Suppressor macrophage treated with lipopolysaccharide for 4 hours (primary cell): Measurements from ENCODE around the gene TRPM2.
"Not testable (repeated sequence)": the region's sequence is repeated elsewhere in the genome, so short reads cannot be mapped to it uniquely, and the experiment has no call there.

ENCODE experiments used
- DNase-seq: peaks from one replicate; pipeline ENCODE4 v3.0.0-alpha.2; 2020

Gene TRPM2

DNA sequence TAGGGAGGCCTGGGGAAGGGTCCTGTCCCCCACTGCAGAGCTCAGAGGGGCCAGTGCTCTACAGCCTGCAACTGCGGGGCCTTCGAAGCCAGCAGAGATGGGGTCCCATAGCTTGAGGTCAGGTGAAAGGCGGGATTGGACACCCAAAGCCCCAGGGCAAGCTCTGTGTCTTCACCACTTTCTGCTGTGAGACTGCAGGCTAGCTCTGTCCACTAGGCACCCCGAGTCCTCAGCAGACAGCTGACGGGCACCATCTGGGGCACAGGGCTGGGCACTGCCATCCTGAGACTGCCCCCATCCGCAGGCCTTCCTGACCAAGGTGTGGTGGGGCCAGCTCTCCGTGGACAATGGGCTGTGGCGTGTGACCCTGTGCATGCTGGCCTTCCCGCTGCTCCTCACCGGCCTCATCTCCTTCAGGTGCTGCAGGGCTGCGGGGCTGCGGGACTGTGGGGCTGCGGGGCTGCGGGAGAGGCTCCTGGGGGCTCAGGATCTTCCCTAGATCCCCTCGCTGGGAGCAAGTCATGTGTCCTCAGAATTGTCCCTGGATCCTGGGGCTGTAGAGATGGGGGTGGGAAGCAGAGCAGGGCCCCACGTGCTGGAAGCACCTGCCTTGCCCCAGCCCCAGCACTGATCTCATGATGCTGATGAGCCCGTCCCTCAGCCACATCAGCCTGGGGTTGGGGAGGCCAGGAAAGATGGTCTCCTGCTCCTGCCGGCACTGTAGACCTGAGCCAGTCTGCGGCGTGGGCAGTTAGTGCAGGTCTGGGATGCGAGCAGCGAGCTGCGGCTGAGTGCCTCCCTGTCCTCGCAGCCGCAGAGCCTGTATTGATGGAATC, 46.8 kb downstream of the TRPM2 start:
- no peak for DNase-seq

DNA sequence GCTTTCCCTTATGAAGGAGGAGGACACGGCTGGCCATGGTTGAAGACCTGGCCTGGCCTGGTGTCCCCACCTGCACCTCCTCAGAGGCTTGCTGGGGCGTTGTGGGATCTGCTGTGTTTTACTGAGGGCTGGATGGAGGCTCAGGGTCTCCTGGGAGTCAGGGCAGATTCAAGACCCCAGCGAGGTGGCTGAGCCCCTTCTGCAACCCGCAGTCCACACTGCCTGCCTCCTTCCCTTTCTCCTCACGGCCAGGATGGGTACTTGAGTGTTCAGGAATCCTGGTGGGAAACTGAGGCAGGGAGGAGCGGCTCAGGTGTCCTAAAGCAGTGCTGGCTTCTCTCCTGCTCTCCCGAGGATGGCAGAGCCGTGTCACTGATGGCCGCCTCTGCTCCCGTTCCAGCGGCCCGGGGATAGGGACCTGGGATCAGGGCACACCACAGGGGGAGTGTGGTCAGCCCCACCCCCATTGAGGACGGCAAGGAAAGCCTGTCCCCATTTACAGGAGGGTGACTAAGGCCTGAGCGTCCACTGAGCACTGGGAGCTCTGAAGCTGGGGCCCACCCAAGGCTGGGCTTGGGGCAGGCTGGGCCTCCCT, 47.5 kb downstream of the TRPM2 start:
- DNase-seq = no peak

DNA sequence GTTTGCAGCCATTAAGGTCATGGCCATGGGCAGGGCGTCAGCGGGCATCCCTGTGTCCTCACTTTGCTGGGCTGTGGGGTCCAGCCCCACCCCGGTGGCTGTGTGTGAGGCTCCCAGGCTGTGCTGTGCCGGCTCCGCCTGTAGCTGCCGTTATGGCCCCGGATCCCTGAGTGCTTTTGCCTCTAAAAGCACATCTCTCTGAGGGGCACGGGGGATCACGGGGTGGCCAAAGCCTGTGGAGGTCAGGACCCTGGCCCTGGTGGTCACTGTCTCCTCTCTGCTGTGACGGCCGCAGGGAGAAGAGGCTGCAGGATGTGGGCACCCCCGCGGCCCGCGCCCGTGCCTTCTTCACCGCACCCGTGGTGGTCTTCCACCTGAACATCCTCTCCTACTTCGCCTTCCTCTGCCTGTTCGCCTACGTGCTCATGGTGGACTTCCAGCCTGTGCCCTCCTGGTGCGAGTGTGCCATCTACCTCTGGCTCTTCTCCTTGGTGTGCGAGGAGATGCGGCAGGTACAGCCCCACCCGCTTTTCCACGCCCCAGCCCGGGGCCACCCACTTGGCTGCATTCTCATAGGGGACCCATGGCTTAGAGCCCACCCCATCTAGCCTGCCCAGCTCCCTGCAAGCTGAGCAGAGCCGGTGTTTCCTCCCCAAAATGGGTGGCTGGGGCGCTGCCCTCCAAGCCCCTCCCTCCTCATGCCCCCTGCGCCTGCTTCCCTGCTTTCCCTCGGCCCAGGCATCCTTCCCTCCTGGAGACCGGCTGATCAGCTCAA, 48.2 kb downstream of the TRPM2 start:
- DNase-seq = no peak

DNA sequence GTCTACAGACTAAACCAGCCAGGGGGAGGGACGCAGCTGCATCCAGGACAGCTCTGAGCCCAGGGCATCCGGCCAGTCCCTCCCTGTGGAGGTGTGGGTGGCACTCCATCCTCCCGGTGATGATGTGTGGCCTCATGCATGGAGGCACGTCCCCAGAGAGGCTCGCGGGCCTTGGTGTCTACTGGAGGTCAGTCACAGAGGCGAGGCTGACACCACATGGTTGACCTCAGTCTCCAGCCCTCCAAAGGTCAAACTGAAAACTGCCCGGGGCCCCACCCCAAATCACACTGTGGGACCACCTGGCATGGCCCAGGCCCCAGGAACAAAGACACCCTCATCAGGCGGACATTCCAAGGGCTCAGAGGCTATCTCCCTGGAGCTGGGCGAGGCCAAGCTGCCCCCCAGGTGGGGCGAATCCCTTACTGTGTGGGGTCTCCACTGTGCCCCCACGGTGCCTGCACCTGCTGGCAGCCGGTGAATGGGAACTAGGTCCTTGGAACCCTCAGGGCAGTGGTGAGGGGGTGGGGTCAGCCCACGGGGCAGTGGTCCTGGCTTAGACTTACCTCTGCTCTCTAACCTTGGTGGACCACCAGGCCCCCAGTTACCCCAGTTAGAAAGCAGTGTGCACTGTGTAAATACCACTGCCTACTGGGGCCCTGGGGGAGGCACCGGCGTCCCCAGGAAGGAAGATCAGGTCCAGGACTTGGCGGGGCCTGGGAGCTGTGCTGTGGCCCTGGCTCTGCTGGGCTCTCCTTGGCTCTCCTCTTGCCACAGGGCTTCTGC, 49.1 kb downstream of the TRPM2 start:
- DNase-seq = no peak

DNA sequence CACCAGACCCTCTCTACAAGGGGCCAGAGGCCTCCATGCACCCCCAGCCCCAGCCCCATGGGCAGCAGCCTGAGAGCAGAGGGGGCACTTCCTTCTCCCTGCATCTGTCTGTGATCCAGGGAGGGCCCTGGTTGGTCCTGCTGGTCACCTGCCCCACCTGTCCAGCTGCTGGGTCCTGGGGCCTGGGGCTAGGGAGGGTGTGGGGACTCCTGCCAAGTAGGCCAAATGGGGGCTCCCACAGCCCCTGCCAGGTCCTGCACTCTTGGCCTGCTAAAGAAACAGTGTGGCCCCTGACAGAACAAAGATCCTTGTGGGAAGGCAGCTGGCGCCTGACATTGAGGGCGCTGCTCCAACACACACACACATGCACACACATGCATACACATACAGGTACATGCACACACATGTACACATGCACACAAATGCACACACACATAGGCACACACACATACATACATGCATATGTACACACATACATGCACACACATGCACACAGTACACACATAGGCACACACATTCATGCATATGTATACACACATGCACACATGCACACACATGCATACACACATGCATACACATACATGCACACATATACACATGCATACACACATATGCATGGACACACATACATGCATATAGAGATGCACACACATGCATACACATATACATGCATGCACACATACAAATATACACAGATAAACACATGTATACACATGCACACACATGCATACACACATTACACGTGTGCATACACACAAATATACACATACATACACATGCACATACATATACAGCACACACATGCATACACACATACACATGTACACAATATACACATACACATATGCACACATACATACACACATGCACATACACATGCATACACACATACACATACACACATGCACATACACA, 49.9 kb downstream of the TRPM2 start:
- DNase-seq = no peak

DNA sequence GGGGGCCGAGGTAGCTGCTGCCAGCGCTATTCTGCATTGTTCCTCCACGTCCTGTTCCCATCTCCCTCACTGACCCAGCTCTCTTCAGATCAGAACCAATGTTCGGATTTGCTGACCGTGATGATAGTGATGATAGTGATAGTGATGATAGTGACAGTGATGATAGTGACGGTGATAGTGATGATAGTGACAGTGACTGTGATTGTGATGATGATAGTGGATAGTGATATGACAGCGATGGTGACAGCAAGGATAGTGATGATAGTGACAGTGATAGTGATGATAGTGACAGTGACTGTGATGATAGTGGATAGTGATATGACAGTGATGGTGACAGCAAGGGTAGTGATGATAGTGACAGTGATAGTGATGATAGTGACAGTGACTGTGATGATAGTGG, 51.1 kb downstream of the TRPM2 start:
- not testable (repeated sequence) for DNase-seq

DNA sequence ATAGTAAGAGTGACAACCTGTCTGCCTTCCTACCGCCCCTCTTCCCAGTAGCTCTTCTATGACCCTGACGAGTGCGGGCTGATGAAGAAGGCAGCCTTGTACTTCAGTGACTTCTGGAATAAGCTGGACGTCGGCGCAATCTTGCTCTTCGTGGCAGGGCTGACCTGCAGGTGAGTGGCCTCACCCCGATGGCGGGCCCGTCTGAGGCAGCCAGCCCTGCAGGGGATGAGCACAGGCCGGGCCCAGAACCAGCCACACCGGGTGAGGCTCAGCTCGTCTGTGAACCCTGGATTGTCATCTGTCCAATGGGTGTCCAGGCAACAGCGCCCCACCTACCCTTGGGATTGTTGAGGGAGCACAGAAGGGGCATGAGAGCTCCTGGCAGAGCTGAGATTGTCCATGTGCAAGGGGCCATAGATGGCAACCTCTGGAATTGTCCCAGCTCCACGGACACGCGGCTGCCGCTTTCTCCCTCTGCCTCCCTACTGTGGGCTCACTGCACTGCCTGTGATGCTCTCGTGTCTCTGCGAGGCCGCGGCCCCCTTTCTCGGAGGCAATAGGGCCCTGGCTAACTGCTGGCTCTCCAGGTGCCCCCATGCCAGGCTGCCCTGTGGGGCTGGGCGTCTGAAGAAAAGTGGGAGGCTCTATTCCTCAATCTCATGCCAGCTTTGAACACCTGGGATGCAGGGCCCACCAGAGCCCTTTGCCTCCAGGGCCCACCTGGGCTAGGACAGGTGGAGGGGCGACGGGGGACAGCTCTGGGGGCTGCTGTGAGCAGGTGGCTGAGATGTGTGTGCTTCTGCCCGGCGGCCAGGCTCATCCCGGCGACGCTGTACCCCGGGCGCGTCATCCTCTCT, 51.9 kb downstream of the TRPM2 start:
- DNase-seq = no peak

DNA sequence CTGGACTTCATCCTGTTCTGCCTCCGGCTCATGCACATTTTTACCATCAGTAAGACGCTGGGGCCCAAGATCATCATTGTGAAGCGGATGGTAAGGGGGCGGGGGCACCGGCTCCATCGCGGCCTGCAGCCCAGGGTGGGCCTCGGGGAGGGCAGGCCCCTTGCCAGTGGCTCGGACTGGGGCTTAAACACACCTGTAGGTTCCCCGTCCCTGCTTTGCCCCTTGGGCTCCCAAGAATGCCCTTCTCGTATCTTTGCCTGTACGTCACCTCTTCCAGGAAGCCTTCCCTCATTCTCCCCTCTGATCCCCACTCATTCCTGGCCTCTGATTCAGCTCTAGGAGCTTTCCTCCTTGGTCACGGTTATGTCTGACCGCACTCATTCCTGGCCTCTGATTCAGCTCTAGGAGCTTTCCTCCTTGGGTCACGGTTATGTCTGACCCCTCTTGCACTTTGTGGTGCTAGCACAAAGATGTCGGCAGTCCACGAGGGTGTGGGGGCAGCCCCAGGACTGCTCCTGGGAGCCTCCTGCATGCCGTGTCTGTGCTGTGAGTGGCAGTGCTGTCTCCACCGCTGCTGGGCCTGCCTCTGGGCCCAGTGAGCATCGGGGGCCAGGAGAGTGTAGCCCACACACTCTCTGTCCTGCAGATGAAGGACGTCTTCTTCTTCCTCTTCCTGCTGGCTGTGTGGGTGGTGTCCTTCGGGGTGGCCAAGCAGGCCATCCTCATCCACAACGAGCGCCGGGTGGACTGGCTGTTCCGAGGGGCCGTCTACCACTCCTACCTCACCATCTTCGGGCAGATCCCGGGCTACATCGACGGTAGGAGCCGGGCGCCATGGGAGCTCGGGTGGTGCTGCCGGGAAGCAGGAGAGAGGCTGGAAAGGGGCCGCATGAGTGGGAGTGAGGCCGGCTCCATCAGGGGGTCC, 52.8 kb downstream of the TRPM2 start:
- DNase-seq = no peak

DNA sequence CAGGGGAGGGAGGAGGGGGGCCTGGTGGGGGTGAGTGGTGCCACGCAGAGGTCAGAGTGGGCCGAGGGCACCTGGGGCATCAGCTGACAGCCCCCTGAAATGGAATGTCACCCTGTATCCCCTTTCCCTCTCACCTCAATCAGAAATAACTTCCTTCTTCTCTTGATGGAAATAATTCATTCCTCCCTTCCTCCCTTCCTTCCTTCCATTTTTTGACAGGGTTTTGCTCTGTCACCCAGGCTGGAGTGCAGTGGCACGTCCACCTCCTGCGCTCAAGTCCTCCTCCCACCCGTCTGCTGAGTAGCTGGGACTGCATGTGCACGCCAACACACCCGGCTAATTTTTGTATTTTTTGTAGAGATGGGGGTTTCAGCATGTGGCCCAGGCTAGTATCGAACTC, 53.5 kb downstream of the TRPM2 start:
- DNase-seq = no peak

DNA sequence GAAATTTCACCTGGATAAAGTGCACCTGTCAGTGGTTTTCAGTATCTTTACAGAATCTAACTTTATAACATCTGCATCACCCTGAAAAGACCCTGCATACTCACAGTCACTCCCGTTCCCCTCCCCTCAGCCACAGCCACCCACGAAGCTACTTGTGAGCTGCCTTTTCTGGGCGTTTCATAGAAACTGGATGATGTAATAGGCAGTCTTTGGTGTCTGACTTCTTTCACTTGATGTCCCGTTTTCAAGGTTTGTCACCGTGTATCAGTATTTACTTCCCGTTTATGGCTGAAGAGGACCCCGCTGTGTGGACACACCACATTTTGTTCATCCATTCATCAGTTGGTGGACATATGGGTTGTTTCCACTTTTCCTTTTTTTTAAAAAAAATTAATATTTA, 54.1 kb downstream of the TRPM2 start:
- peak; percentile 37 for DNase-seq

DNA sequence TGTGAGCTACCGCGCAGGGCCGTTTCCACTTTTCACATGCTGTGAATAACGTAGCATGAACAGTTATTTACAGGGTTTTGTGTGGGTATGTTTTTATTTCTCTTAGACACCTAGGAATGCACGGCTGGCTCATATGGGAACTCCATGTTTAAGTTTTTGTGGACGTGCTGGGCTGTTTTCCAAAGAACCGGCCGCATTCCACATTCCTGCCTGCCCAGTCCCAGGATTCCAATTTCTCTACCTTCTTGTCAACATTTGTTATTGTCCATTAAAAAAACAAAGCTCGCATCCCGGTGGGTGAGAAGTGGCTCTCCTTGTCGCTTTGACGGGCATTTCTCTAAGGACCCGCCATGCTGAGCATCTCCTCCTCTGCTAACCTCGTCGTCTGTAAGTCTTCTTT, 54.8 kb downstream of the TRPM2 start:
- DNase-seq = no peak

DNA sequence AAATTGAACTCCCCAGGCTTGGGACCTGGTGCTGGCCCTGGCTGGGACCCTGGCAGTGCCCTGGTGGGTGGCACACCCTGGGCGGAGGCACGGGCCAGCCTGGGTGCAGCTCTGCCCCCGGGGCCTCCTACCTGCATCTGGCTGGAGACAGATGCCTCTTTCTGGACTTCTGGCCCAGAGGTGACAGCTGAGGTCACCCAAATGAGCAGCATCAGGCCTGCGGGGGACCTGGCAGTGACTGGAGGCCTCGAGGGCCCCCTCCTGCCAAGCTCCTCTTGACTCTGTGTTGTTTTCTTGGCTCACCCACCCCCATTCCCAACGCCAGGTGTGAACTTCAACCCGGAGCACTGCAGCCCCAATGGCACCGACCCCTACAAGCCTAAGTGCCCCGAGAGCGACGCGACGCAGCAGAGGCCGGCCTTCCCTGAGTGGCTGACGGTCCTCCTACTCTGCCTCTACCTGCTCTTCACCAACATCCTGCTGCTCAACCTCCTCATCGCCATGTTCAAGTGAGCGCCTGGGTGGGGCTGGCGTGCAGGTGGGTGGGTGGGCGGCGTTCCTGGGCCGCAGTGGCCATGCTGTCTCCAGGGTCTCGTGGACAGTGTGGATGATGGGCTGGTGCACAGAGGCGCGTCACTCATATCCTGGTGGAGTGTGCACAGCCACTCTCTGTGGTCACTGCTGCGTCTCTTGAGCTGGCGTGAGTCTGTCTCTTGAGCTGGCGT, 60.3 kb downstream of the TRPM2 start:
- no peak for DNase-seq

DNA sequence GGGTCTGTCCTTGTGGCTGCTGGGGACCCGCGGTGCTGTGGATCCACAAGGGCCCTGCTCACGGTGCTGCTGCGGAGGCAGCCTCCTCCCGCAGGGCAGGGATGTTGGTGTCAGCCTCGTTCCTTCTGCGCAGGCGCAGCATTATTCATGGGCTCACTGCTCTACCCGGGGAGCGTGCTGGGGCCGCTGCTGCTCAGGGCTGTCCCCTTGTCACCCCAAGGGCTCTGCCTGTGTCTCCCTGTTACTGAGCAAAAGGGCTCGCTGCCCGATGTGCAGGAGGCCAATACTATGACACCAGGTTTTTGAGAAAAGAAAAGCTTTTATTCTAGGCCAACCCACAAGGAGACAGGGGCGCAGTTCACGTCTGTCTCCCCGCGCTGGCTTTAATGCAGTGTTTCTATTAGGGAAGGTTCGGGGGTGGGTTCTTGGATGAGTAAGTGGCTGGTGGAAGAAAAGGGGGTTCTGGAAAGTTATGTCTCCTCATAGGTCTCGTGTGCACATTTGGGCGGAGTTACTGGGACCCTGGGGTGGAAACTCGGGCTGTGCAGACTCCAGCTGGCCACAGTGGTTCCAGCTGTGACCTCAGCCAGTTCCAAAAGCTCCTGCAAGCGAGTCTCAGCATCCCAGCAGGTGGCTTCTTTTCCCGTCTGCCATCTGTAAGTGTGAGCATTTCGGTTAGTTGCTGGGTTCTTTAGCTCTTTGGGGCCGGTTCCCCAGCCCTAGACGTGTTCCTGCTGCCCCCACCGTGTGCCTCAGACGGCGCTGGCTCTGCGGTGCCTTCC, 61.1 kb downstream of the TRPM2 start:
- no peak for DNase-seq

DNA sequence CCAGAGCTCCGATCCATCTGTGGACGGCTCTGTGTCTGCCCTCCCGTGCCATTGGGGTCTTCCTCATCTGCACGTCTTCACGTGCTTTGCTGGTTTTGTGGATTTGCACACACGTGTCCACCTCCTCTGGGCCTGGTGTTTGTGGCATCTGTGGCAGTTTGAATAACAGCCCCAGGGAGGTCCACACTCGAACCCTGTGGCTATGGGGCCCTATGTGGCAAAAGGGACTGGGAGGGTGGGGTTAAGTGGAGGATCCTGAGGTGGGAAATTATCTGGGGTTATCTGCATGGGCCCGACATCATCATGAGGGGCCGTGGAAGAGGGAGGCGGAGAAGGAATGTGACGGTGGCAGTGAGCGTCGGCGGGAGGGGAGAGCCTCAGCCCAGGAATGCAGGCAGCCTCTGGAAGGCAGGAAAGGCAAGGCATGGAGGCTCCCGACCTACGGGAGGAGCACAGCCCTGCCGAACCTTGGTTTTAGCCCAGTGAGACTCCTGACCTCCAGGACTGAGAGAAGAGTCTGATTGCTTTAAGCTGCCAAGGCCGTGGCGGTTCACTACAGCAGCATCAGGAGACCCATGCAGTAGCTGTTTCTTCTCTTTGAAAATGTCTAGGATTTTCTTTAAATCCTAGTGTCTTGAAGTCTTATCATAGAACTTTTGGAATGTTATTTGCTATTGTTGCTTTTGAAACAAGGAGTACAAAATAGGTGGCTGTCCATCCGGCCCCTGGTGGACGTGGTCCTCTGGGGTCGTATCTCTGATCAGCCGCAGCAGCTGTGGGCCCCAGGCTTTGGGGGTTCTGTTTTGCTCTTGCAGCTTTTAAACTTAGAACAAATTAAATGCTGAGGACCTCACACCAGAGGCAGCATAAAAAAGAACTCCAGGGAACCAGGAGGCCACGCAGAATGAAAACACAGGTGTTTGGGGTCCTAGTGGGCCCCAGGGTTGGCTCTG, 61.9 kb downstream of the TRPM2 start:
- DNase-seq = no peak

DNA sequence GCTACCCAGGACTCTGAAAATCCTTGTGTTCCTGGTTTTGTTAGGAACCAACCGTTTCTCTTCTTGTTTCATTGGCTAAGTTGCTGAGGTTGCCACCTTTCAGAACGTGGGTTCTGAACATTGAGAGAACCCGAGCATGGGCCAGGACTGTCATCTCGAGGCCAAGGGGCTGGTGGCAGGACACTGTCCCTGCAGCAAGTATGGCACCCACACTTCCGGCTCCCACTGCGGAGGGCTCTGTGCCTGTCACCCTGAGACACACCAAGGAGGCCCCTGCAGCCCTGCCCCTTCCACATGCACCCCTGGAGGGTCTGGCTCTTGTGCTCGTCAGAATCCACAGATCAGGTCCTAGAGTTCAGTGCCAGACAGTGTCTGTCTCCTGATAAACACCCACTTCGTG, 62.8 kb downstream of the TRPM2 start:
- no peak for DNase-seq

DNA sequence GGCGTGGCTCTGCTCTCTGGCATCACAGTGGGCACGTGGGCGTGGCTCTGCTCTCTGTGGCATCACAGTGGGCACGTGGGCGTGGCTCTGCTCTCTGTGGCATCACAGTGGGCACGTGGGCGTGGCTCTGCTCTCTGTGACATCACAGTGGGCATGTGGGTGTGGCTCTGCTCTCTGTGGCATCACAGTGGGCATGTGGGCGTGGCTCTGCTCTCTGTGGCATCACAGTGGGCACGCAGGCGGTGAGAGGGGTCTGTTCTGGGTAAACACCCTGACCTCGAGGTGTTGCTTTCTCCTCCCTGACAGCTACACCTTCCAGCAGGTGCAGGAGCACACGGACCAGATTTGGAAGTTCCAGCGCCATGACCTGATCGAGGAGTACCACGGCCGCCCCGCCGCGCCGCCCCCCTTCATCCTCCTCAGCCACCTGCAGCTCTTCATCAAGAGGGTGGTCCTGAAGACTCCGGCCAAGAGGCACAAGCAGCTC, 64.2 kb downstream of the TRPM2 start:
- DNase-seq = not testable (repeated sequence)
